Keratinocyte (primary cell): ENCODE results near the gene KRTAP6-2. TPM values are rescaled to one million over a fixed set of nuclear protein-coding genes. Genes with fewer than 3 reads are reported as not detected.

Experiments used
- DNase-seq: peaks from one replicate; pipeline ENCODE4 v3.0.0-alpha.2; 2011; ENCODE audit warnings: low read depth, missing footprints, low spot score
- FAIRE-seq: peaks from 2 replicates; lab custom pipeline; 2011; peaks lifted over from hg19 to GRCh38; lab: Jason Lieb, UNC
- H2AFZ ChIP-seq: 2 replicates; pipeline ENCODE4 v1.6.0; 2012; ENCODE audit warnings: low read length, control low read depth, inconsistent platforms; ENCODE audit not compliant: control insufficient read depth
- H3K27ac ChIP-seq: 2 replicates; pipeline ENCODE4 v1.5.1; 2011; ENCODE audit warnings: low read length; ENCODE audit not compliant: control insufficient read depth, insufficient read depth
- H3K27me3 ChIP-seq: 3 replicates; pipeline ENCODE4 v1.6.0; 2011; ENCODE audit warnings: low read length; ENCODE audit not compliant: control insufficient read depth, insufficient read depth; ENCODE audit errors: extremely low read depth
- H3K36me3 ChIP-seq, 2 experiments: 2 replicates in 1 of 2; 3 replicates in 1 of 2; pipeline ENCODE4 v1.5.1; 2011; ENCODE audit warnings: low read length in 2 of 2, mild to moderate bottlenecking in 1 of 2; ENCODE audit not compliant: control insufficient read depth in 2 of 2, insufficient read depth in 2 of 2; ENCODE audit errors: extremely low read depth in 1 of 2
- H3K4me1 ChIP-seq: 3 replicates; pipeline ENCODE4 v1.5.1; 2011; ENCODE audit warnings: low read length; ENCODE audit not compliant: control insufficient read depth, insufficient read depth; ENCODE audit errors: extremely low read depth
- H3K4me2 ChIP-seq: 3 replicates; pipeline ENCODE4 v1.6.0; 2011; ENCODE audit warnings: low read depth, low read length; ENCODE audit not compliant: control insufficient read depth, insufficient read depth; ENCODE audit errors: extremely low read depth
- H3K4me3 ChIP-seq, 3 experiments: fragments of 200-600 bp in 1 of 3; sonication (generic) in 1 of 3; 2 replicates in 2 of 3; 3 replicates in 1 of 3; pipeline ENCODE4 v1.5.1; 2011 to 2016; ENCODE audit warnings: low read length in 3 of 3, mild to moderate bottlenecking in 3 of 3, control low read depth in 2 of 3, inconsistent platforms in 1 of 3, low read depth in 1 of 3, mixed read lengths in 1 of 3, mixed run types in 1 of 3, moderate library complexity in 1 of 3; ENCODE audit not compliant: control insufficient read depth in 2 of 3, insufficient read depth in 2 of 3; ENCODE audit errors: extremely low read depth in 1 of 3
- H3K79me2 ChIP-seq: 2 replicates; pipeline ENCODE4 v1.6.0; 2012; ENCODE audit warnings: low read length; ENCODE audit not compliant: control insufficient read depth, insufficient read depth
- H3K9ac ChIP-seq: 3 replicates; pipeline ENCODE4 v1.6.0; 2011; ENCODE audit warnings: low read length; ENCODE audit not compliant: control insufficient read depth, insufficient read depth; ENCODE audit errors: extremely low read depth
- H3K9me1 ChIP-seq: 3 replicates; pipeline ENCODE4 v1.6.0; 2011; ENCODE audit warnings: low read length; ENCODE audit not compliant: control insufficient read depth, insufficient read depth; ENCODE audit errors: extremely low read depth
- H3K9me3 ChIP-seq: 2 replicates; pipeline ENCODE4 v1.5.1; 2012; ENCODE audit warnings: low read depth, low read length; ENCODE audit not compliant: control insufficient read depth
- H4K20me1 ChIP-seq: 3 replicates; pipeline ENCODE4 v1.6.0; 2011; ENCODE audit warnings: low read length; ENCODE audit not compliant: control insufficient read depth, insufficient read depth; ENCODE audit errors: extremely low read depth
- CTCF ChIP-seq, 3 experiments: IDR thresholded peaks in 1 of 3; conservative IDR thresholded peaks in 1 of 3; optimal IDR thresholded peaks in 1 of 3; 2 replicates in 2 of 3; 3 replicates in 1 of 3; pipeline versions ENCODE3 to v1.5.1; 2011; ENCODE audit warnings: low read length in 3 of 3, mild to moderate bottlenecking in 3 of 3, moderate library complexity in 2 of 3, control low read depth in 1 of 3, inconsistent platforms in 1 of 3; ENCODE audit not compliant: insufficient read depth in 2 of 3; ENCODE audit errors: extremely low read depth in 1 of 3
- EZH2 ChIP-seq: IDR thresholded peaks from one replicate; pipeline ENCODE4 v1.6.1; 2012; ENCODE audit warnings: inconsistent platforms, mild to moderate bottlenecking, low read length, moderate library complexity
- dilution Hi-C: fragments of 300-500 bp; cut with MboI; formaldehyde crosslinking; loops from one replicate; pipeline ENCODE4 v1.7.0; 2020; ENCODE audit warnings: low sequenced_read_pairs; ENCODE audit not compliant: extremely low pct_ligation_motif_present
- polyA plus RNA-seq, 5 experiments: library from polyadenylated mRNA; depleted of rRNA in 3 of 5; stranded (reverse) in 3 of 5; stranded (forward) in 1 of 5; unstranded in 1 of 5; fragments of >200 nt; gene quantifications; 1 replicate in 1 of 5; 2 replicates in 3 of 5; 3 replicates in 1 of 5; pipeline versions ENCODE4 v1.2.1 to v1.2.3, GENCODE V29; 2011 to 2012; ENCODE audit warnings: missing spikeins in 2 of 5, low read depth in 1 of 5, low replicate concordance in 1 of 5

The KRTAP6-2 gene
- polyA plus RNA-seq, 1 donor (not counting 4 experiments of a cell fraction or from before 2014, with no cell fraction given): not detected

- Histone ChIP-seq H3K9me1 (no peaks in the 10 kb centered on the region), H3K4me1 (no peaks in the 10 kb centered on the region), H3K9ac (no peak overlapping the region), H2AFZ (no peak overlapping the region), H4K20me1 (no peaks in the 10 kb centered on the region), H3K36me3 (no peaks in the 10 kb centered on the region), H3K79me2 (no peaks in the 10 kb centered on the region), H3K4me2 (no peak overlapping the region), H3K9me3 (no peaks in the 10 kb centered on the region), H3K27ac (no peak overlapping the region), H3K27me3 (no peaks in the 10 kb centered on the region), H3K4me3 (no peak overlapping the region)
- DNase-seq (no peak), FAIRE-seq (no peak)
- TF ChIP-seq CTCF (optimal IDR thresholded peaks at IDR 0.05 in 1 of 3, IDR thresholded peaks at IDR 0.05 in 1 of 3, conservative IDR thresholded peaks at IDR 0.05 in 1 of 3; ENCODE audit: extremely low read depth in 1 of 3, insufficient read depth in 2 of 3, low read length in 3 of 3) (peak in 1 of 3 experiments; percentile 10), EZH2 (no peak)
- dilution Hi-C loops: no loop called here
Measured at GRCh38 chr21:30605968-30606367, 7.3 kb upstream of the KRTAP6-2 start.

- Histone ChIP-seq H4K20me1 (no peaks in the 10 kb centered on the region), H3K36me3 (no peaks in the 10 kb centered on the region), H2AFZ (no peak within 1 kb of the TSS), H3K9ac (no peak within 1 kb of the TSS), H3K9me3 (no peaks in the 10 kb centered on the region), H3K79me2 (no peaks in the 10 kb centered on the region), H3K27me3 (no peaks in the 10 kb centered on the region), H3K4me3 (no peak within 1 kb of the TSS), H3K9me1 (no peaks in the 10 kb centered on the region), H3K4me2 (no peak within 1 kb of the TSS), H3K4me1 (no peaks in the 10 kb centered on the region), H3K27ac (no peak within 1 kb of the TSS)
- dilution Hi-C loops: no loop called here
- TF ChIP-seq CTCF (optimal IDR thresholded peaks at IDR 0.05 in 1 of 3, IDR thresholded peaks at IDR 0.05 in 1 of 3, conservative IDR thresholded peaks at IDR 0.05 in 1 of 3; ENCODE audit: extremely low read depth in 1 of 3, insufficient read depth in 2 of 3, low read length in 3 of 3): no peak
- TF ChIP-seq EZH2: no peak
- FAIRE-seq: no peak
- no peak for DNase-seq
Measured at GRCh38 chr21:30600787-30601186, 2.1 kb upstream of the KRTAP6-2 start, which contains the start of gene KRTAP22-1. TSS of gene KRTAP22-1 (plus strand) at chr21:30601087.
